ENCODE measurements around the gene PRRG4.
"Not testable (repeated sequence)": the region's sequence is repeated elsewhere in the genome, so short reads cannot be mapped to it uniquely, and the experiment has no call there.

Gene PRRG4

DNA sequence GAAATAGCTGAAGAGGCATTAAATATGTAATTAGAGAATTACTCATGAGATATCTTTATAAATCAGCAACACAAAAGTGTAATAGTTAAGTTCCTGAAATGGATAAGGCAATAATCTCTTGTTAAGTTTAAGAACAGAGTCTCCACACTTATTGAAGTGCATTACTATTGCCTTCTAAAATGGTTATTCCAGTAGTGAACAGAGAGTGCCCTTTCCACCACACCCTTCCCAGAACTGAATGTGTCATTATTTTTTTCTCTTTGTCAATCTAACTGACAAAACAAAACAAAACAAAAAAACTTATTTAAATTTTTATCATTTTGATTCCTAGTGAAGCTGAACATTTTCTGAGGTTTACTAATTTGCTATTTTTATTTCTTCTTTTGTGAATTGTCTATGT, 9.2 kb upstream of the PRRG4 start:
- no peak for DNase-seq (ENCODE audit: low spot score)
- TF ChIP-seq, protein P1, sequence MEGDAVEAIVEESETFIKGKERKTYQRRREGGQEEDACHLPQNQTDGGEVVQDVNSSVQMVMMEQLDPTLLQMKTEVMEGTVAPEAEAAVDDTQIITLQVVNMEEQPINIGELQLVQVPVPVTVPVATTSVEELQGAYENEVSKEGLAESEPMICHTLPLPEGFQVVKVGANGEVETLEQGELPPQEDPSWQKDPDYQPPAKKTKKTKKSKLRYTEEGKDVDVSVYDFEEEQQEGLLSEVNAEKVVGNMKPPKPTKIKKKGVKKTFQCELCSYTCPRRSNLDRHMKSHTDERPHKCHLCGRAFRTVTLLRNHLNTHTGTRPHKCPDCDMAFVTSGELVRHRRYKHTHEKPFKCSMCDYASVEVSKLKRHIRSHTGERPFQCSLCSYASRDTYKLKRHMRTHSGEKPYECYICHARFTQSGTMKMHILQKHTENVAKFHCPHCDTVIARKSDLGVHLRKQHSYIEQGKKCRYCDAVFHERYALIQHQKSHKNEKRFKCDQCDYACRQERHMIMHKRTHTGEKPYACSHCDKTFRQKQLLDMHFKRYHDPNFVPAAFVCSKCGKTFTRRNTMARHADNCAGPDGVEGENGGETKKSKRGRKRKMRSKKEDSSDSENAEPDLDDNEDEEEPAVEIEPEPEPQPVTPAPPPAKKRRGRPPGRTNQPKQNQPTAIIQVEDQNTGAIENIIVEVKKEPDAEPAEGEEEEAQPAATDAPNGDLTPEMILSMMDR (IDR thresholded peaks at IDR 0.05; ENCODE audit: extremely low read depth, missing control alignments): no peak

DNA sequence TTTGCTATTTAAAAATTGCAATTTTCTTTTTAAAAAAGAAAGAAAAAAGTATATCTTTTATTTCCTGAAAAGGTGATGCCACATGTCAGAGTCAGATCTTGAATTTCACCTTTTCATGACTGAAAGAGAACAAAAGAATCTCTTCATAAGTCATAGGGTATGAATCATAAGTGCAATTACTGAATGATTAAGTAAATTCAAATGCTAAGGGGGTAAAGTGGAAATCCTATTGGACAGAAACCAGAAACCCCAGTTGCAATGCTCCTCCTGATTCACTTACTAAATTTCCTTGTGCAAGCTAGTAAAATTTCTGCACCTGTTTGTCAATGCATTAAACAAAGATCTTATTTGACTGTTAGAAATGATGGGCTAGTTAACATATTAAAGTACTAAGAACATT, 8.2 kb upstream of the PRRG4 start:
- DNase-seq (ENCODE audit: low spot score): no peak
- TF ChIP-seq, protein P1 (IDR thresholded peaks at IDR 0.05; ENCODE audit: extremely low read depth, missing control alignments): no peak

DNA sequence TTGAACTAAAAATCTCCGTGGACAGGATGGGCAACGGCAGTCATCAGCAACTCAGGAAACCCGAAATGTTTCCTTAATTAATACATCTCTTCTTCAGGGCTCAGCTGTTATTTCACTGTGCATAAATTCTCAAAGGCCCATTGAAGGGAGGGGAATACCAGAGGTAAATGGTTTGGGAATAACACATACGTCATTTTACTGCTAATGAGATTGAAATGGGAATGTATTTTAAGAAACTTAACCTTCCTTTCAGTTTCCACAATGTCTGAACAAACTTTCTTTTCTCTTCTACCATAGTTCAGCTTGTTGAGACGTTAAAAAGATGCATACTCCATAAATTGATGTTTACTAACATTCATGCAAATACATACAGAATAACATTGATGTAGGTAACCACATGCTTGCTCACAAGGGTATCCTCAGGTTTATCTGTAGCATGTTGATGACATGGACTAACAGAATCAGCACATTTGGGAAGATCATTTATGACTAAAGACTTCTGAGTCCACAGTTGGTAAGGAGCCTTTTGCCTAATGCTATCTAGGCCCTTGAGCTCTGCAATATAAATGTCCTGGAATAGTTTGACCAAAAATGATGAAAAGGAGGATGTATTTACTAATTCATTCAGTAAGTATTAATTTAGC, 7.7 kb upstream of the PRRG4 start:
- no peak for DNase-seq (ENCODE audit: low spot score)
- TF ChIP-seq, protein P1 (IDR thresholded peaks at IDR 0.05; ENCODE audit: extremely low read depth, missing control alignments): no peak

DNA sequence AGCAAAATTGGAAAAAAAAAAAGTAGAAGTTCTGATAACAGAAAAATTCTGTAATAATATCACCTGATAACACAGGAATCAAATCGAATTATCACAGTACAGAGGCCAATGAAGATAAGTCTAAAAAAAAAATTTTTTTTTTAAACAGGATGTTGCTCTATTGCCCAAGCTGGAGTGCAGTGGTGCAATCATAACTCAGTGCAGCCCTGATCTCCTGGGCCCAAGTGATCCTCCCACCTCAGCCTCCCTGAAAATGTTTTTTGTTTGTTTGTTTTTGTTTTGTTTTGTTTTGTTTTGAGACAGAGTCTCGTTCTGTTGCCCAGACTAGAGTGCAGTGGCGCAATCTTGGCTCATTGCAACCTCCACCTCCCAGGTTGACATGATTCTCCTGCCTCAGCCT, 6.1 kb upstream of the PRRG4 start:
- DNase-seq (ENCODE audit: low spot score): not testable (repeated sequence)

DNA sequence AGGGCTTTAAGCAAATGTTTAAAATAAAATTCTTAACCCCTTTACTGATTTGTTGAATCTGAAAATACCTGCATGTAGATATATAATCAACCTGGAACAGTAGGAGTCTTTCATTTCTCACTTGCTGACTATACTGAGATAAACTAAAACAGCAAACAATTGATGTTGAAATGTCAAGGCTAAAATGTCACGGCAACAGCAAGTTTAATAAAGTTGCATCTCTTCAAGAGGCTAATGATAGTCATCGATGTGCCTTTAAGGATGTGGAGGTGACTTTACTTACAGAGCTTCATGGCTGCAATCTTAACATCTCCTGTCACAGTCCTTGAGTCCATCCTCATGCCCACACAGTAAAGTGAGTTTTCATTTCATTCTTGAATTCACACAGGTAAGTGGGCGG, 3.6 kb upstream of the PRRG4 start:
- no peak for DNase-seq (ENCODE audit: low spot score)
- TF ChIP-seq, protein P1 (IDR thresholded peaks at IDR 0.05; ENCODE audit: extremely low read depth, missing control alignments): no peak

DNA sequence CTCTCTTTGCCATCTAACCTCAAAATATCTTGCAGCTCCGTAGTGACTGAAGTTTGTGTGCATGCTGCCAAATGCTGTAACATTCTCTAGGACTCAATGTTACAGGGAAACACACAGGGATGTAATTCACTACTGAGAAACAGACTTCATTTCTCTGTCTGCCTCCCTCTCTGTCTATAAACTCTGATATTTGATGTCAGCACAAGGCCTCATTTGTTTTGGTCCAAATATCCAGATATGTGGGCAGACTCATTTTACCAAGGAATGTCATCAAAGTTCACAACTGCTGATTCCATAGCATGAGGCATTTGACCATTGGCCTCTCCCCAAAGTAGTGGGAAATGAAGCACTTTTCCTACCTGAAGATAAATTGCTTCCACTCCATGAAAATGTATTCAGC, 2.5 kb upstream of the PRRG4 start:
- TF ChIP-seq, protein P1 (IDR thresholded peaks at IDR 0.05; ENCODE audit: extremely low read depth, missing control alignments): no peak

DNA sequence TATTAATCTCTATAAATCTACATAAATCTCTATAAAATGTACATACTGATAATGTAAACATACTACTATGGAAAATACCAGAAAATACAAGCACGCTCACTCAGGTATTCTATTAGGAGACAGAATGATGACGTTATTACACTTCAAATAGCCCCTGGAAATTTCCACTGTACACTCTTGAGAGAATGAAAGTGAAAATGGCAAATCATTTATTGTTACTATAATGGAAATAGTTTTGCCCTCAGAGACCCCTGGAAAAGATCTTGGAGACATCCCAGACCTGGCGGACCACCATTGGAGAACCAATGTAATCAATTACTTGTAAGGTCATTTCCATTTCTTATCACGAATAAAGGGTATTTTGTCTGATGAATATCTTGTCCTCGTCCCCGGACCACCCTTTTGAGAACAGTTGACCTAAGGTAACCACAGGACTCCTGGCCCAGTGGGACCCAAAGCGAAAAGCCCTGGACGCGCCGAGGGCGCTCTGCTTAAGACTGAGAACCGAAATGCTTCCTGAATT, 509 bp upstream of the PRRG4 start:
- peak; percentile 61 for DNase-seq (ENCODE audit: low spot score)
- TF ChIP-seq, protein P1 (IDR thresholded peaks at IDR 0.05; ENCODE audit: extremely low read depth, missing control alignments): no peak

More for the DNA sequence above, 2.5 kb upstream of the PRRG4 start:
- no peak for DNase-seq (ENCODE audit: low spot score)

DNA sequence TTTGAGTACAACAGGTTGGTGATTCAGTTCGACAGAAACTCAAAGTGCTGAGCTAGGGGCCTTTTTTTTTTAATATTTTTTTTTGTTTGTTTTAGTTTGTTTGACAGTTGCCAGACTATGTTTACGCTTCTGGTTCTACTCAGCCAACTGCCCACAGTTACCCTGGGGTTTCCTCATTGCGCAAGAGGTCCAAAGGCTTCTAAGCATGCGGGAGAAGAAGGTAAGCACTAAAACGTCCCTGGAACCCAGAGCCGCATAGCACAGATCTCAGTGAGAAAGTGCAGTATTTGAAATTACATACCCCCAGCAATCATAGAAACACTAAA, 649 bp downstream of the PRRG4 start:
- DNase-seq (ENCODE audit: low spot score): peak; percentile 38
- TF ChIP-seq, protein P1 (IDR thresholded peaks at IDR 0.05; ENCODE audit: extremely low read depth, missing control alignments): no peak
